NCI-H1048 (cell line): ENCODE data around the gene PHIP.

Source experiments
- DNase-seq: peaks from one replicate; lab custom pipeline; 2025; lab: John Stamatoyannopoulos, UW

Gene PHIP

DNA sequence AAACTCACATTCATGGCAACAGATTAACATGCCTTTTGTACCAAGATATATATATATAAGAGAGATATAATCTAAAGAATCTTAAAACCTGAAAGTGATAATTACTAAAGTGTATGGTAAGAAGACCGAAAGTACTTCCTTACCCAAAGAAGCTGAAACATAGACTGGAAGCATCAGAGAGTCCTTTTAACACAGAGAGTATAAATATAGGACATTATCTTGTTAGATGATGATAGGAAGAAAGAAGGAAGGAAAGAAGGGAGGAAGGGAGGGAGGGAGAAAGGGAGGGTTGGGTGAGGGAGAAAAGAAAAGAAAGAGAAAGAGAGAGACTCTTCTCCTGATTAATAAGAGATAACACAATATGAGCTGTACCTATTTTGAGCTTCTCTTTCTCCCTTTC lies 68.2 kb downstream of the PHIP start:
- no peak for DNase-seq

DNA sequence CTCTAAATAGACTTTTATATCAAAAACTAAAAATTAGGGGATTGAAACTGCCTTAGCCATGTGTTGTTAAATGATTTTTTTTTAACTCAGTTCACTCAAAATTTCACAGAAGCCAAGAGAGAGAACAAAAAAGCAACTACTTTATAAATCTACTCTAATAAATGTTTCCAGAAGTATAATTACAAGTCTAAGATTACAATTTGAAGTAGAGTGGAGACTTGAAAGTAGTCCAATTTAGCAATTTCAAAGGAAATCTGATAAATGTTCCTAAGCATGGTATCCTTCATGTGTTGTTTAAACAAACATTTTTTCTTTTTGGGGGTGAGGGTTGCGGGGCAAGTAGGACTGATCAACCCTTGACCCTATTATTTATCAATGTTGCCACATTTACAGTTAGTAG lies 72.6 kb downstream of the PHIP start:
- DNase-seq, result no peak

DNA sequence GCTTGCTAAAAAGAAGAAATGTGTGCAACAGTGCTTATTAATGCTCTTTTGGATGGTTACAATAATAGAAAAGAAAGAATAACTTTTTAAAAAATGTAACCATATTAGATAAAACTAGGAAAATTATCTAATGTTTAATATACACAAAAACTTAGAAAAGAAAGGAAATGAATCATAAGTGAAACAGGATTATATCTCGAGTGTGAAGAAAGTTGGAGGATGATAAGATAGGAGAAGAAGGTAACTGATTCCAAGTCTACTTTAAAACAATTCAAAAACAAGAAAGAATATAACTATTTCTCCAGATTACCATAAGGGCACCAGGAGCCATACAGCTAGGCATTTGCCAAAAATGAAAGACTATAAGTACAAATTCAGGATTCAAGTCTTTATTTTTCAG lies 73.0 kb downstream of the PHIP start:
- no peak for DNase-seq

DNA sequence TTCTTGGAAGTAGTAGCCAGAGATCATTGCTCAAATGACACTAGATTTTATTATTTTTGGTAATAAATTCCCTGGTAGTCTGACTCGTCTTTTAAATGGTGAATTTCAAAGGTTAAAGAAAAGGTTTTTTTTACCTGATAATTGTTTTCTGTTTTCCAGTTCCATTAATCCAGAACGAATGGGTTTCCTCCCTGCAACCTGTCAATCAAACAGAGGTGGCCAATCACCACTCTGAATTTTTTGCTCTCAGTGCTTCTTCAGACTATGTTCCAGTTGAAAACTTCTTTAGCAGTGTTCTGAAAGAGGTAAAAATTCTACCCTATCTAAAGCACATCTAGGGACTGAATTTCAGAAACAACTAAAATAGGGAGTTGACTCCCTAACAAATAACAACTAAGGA lies 73.8 kb downstream of the PHIP start:
- no peak for DNase-seq

DNA sequence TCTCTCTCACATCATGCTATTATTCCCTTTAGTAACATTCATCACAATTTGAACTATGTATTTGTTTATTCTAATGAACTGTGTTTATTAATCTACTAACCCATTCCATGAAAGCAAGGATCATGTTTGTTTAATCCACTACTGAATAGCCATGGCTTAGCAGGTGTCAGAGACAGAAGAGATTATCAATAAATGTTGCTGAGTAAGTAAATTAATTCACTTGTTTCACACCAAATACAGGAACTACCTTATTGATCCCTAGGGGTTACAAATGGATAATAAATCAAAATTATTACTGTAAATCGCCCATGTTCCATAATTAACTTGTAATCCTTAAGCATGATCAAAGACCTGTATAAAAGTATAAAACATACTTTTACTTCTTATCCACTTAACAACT lies 76.6 kb downstream of the PHIP start:
- DNase-seq, result no peak

DNA sequence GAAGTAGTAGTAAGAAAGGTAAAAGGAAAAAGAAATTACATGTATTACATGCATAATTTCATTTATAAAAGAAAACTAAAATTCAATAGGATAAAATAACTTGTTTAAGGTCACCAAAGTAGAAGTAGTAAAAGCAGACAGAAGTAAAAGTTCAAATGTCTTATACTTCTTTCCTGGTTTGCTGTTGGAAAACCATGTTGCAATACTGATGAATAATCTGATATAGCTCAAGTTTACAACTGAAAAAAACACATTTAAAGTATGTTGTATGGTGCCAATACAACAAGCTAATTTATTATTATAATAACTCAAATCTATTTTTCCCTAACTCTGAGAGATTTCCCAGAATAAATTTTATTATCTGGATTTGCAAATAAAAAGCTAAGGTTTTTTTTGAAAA lies 78.3 kb downstream of the PHIP start:
- no peak for DNase-seq

DNA sequence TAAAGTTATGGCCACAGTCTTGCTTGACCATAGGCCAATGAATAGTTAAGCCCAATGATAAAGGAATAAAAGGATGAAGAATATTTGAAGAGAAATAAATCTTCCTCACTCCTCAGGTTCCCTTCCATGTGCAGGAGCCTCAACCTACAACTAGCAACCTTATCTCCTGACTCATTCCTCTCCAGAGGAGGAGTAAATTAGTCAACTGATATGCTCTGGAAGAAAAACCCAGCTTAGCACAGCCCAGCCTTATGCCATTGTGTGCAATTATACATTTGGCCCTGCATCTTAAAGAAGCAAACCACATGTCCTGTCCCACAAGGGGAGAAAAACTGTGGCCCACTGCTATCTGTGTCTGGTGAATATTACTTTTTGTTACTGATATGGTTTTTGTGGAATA lies 82.1 kb downstream of the PHIP start:
- DNase-seq, result no peak

DNA sequence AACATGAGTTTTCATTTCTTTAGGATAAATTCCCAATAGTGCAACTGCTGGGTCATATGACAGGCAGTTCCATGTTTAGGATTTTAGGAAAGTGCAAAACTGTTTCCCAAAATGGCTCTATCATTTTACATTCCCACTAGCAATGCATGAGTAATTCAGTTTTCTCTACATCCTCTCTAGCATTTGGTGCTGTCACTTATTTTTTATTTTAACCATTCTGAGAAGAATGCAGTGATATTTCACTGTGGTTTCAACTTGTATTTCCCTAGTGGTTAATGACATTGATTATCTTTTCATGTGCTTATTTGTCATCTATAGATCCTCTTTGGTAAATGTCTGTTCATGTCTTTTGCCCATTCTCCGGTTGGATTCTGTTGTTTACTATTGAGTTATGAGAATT lies 82.7 kb downstream of the PHIP start:
- DNase-seq, result no peak

DNA sequence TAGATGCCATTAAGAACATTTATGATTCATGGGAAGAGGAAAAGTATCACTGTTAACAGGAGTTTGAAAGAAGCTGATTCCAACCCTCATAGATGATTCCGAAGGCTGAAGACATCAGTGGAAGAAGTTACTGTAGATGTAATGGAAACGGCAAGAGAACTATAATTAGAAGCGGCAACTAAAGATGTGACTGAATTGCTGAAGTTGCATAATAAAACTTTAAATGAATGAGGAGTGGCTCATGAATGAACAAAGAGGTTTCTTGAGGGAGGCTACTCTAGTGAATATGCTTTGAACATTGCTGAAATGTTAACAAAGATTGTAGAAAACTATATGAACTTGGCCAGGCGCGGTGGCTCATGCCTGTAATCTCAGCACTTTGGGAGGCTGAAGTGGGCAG lies 84.1 kb downstream of the PHIP start:
- no peak for DNase-seq

DNA sequence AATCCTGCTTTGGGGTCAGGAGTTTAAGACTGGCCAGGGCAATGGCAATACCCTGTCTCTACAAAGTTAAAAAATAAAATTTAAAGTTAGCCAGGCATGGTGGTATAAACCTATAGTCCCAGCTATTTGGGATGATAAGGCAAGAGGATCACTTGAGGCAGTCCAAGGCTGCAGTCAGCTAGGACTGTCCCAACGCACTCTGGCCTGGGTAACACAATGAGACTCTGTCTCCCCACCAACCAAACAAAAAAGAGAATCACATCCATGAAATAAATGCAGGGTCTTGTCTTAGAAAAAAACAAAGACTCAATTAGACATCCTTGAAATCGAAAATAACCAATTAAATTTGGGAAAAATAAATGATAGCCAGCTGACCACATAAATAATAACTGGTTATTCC lies 88.9 kb downstream of the PHIP start:
- no peak for DNase-seq

DNA sequence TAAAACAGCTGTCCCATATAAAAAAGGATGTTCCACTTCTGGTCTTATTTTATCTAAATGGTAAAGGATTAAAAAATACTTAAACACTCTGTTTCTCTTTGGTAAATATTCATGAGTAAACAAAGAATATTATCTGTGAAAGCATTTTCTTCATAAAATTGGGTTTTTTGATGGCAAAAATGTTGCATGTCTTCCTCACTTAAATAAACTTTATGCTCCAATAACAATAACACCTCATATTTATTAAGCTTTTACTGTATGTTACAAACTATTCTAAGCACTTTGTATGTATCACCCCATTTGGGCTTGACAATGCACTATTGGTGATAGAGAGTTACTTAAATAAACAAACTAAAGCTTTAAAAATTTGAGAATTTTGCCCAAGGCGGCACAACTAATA lies 91.9 kb downstream of the PHIP start:
- DNase-seq, result no peak

DNA sequence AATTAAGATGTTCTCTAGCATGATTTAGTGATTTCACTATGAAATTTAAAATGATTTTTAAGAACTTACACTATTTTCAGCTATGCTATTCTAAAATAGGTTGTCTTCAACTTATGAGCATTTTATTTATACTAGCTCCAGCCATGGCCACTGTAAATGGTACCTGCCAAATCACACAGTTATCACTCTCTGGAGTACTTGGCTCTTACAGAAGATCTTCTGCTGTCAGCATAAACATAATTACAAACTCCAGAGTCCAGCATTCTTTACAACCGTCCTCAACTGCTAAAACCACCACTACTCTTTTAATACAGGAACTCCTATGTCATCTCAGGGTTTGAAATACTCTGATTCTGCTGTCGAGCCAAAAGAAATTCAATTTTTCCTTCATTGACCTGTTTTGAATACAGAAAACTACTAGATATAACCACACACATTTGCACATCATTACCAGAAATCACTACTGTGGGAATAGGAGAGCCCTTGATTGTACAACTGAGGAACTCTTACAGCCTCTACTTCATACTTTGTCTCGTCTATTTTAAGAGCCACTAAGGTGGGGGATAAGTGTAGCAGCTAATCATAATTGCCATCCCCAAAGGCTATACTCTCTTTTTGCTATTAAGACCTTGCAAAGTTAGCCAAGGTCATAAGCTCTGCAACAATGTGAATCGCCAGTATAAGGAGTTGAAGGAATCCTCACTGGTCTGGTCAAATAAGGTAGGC lies 93.7 kb downstream of the PHIP start:
- DNase-seq, result no peak

DNA sequence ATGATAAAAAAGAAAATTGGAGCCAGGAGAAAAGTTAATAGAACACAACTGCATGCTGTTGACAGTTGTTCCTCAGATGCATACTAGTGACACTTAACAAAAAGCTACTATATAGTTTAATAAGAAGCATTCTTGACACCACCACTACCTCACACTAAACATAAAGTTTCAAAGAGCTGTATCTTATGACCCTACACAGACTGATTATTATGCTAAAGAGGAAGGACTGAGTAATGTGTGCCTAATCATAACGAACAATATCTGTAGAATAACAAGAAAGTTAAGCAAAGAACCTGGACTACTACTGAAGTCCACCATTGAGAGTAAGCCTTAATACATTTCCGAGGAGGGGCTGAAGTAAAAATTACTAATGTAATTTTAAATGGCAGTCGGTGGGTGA lies 110.9 kb downstream of the PHIP start:
- DNase-seq, result no peak

DNA sequence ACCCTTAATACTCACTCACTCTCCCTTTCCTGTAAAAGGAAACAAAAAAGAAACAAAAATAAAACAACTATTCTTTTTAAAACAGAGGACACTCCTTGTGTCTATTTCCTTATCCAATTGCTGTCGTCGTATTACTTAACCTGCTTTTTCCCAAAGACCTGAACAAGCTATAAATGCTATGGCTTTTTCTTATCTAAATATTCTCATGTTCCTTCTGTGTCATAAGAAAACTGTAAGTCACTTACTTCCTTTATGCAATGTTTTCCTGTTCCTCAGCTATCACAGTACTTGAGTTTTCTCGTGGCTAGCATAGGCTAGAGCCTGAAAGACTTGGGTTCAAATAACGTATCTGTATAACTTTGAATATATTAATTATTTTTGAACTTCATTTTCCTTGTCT lies 111.5 kb downstream of the PHIP start:
- no peak for DNase-seq

DNA sequence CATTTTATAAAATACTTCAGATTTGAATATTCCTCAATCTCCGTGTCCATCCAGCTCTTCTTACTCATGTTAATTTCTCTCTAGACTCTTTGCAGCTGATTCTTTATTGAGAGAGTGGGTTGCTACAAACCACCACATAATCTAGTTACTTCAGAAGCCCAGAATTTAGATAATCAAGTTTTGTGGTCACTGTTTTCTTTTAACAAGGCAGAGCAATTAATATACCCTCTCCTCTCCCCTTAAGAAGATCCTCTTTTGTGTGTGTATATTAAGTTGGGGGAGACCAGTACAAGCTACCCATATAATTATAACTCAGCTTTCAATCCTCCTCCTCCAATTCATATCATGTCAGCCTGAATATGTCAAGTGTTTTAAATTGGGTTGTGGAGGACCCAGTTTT lies 115.6 kb downstream of the PHIP start:
- no peak for DNase-seq

DNA sequence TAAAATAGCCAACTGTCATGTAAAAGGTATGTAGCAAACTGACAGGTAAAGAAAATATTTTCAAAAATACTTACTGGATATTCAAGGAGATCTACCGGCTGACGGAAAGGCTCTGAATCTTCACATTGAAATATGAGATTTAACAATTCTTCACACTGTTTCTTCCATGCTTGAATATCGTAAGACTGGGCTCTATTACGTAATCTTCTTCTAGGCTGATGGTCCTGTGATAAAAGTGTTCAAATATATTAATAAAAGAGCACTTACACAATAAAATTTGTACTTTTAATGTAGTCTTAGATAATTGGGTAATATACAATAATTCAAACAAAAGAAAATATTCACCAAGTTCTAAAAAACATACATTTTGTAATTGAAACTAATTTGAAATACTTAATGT lies 123.3 kb downstream of the PHIP start:
- DNase-seq, result no peak

DNA sequence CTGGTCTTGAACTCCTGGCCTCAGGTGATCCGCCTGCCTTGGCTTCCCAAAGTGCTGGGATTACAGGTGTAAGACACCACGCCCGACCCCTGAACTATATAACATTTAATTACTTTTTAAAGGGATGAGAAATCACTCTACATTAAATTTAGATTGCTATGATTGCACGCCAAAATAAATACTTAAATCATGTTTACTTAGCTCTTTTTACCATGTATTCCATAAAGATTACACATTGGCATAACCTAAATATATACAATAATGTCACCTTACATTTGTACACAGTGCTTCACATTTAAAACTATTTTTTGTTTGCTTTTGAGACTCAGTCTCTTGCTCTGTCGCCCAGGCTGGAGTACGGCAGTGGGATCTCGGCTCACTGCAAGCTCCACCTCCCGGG lies 124.3 kb downstream of the PHIP start:
- no peak for DNase-seq

DNA sequence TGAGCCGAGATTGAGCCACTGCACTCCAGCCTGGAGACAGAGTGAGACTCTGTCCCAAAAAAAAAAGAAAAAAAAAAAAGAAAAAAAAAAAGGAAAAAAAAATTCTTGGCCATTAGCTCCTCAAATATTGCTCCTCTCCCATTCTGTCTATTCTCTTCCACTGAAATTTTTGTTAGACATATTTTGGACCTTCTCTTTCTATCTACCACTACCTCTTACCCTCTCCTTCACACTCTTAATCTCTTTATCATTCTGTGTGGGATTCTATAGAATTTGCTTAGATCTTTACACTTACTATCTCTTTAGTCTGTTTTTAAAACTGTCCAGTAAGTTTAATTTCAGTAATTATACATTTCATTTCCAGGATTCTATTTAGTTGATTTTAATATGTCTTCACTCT lies 125.7 kb downstream of the PHIP start:
- no peak for DNase-seq

DNA sequence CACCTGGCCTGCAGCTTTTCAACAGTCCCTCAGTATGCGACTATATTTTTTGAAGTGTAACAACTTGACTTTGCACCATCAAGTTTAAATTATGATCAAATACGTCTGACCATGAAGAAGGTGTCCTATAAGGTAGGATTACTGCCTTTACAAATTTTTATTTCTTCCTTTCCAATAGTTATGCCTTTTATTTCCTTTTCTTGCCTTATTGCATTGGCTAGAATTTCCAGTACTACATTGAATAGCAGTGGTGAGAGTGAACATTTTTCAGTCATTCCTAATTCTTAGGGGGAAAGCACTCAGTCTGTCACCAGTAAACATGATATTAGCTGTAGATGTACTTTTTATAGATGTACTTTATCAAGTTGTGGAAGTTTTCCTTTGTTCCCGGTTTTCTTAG lies 129.3 kb downstream of the PHIP start:
- no peak for DNase-seq

DNA sequence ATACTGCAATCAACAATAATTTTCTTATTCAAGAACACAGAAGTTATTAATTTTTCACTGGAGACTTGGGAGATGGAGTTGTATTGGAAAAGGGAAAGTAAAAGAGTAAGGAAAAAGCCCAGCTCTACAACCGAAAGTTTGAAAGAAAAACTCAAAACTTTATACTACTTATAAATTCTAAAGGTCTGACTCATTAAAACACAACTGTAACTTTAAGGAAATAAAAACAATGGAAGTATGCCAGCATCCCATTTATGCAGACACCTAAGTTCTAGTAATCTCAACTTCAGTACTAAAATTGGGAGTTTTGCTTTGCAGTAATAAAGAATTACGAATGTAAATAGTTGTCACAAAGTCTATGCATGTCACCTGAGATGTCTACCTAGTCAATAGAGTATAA lies 130.1 kb downstream of the PHIP start:
- no peak for DNase-seq

DNA sequence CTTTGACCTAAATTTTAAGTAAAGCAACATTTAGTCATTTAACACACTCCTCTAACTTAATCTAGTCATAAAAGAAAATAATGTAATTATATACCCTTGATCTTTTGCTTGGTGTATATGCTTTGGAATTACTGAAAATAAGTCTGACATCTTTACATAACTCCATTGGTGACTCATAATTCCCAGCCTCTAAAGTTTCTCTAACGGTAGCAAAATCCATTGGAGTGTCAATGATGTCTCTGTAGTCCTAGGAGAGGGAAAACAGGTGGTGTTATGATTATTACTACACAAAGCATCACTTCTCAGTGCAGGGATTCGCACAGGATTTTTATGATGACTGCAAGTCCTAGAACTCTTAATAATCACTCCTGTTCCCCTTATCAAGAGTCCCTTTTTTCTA lies 130.5 kb downstream of the PHIP start:
- DNase-seq, result no peak

DNA sequence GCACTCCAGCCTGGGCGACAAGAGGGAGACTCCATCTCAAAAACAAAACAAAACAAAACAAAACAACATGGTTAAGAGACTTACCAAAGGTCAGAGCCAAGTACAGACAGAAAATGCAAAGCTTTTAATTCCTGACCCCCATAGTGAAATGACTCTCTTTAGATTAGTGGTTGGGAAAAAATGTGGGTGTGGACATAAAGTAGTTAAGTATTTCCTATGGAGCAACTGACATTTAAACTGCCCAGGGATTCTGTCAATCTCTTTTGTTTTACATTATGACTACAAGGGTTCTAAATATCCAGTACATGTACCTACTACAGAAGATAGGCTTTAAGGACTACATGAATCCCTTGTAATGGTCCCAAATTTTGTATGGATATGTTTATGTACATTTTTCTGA lies 135.6 kb downstream of the PHIP start:
- no peak for DNase-seq

DNA sequence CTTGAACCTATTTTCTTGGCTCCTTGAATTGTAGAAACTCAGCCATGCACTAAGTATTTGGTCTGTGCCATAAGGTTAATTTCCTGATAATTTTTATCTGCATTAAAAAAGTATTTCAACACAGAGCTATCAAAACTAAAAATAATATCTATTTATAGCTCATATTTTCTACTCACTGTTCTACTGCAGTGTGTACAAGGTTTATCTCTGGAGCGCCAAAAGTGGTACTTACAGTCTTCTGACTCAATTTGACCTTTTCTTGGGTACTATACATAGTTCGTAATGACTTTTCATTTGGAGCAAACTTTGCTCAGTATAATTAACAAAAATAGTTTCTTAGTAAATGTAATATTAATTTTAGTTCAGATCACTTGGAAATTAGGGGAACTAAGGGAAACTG lies 141.5 kb downstream of the PHIP start:
- no peak for DNase-seq

DNA sequence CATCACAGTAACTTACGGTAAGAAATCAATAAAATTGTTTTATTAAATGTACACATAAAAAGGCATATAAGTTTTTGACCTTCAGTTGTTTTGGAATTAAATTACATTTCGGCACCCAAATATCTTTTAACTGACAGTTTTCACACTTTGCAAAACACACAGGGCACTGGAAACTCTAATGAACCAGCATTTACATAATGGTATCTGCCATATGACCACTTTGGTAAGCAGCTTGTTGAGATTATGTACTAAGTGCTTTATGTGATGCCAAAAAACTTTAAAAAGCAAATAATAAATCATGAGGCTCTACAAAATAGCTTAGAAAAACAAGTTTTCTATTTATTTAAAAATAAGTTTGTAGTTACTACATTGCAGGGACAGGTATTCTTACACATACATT lies 142.5 kb downstream of the PHIP start:
- no peak for DNase-seq

DNA sequence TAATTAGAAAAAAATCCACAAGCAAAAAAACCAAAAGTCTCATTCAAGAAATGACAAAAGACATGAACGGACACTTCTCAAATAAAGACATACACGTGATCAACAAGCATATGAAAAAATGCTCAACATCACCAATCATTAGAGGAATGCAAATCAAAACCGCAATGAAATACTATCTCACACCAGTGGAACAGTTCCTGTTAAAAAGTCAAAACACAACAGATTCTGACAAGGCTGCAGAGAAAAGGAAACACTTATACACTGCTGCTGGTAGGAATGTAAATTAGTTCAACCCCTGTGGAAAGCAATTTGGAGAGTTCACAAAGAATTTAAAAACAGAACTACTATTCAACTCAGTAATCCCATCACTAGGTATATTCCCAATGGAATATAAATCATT lies 152.7 kb downstream of the PHIP start:
- no peak for DNase-seq
